Memory B cell (primary cell): ENCODE measurements around the gene GLYATL1B.
"Not testable (repeated sequence)": the region's sequence is repeated elsewhere in the genome, so short reads cannot be mapped to it uniquely, and the experiment has no call there.

Experiments
- ATAC-seq: fragments of 150-1000 bp; cut with Tn5 transposase; 2 replicates; pipeline ENCODE4 v1.10.0; 2021; ENCODE audit warnings: low read depth, mild to moderate bottlenecking, moderate library complexity
- DNase-seq, 2 donors: peaks; one replicate each; pipeline ENCODE4 v3.0.0; 2022; ENCODE audit warnings: low spot score in 2 of 2
- H3K27ac Mint-ChIP-seq: one replicate; pipeline ENCODE4 v1.8.0; 2022; ENCODE audit warnings: mild to moderate bottlenecking, moderate library complexity, mixed read lengths
- H3K27me3 Mint-ChIP-seq: one replicate; pipeline ENCODE4 v1.8.0; 2022; ENCODE audit warnings: mixed read lengths
- H3K36me3 Mint-ChIP-seq: one replicate; pipeline ENCODE4 v1.8.0; 2022; ENCODE audit warnings: mild to moderate bottlenecking, mixed read lengths
- H3K4me1 Mint-ChIP-seq: one replicate; pipeline ENCODE4 v1.8.0; 2022; ENCODE audit warnings: mixed read lengths
- H3K4me3 Mint-ChIP-seq: one replicate; pipeline ENCODE4 v1.8.0; 2022; ENCODE audit warnings: mild to moderate bottlenecking, moderate library complexity, mixed read lengths
- H3K9me3 Mint-ChIP-seq: one replicate; pipeline ENCODE4 v1.8.0; 2022; ENCODE audit warnings: mixed read lengths

GLYATL1B gene

DNA sequence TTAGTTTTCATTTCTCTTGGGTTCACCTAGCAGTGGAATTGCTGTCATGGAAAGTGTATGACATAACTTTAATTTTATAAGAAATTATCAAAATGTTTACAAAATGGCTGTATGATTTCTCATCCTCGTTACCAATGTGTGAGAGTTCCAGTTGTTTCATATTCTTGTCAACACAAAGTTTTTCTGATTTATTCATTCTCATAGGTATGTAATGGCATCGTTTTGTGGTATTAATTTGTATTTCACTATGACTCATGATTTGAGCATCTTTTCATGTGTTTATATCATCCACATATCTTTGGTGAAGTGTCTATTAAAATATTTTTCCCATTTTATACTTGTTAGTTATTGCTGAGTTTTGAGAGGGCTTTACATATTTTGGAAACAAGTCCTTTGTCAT lies 26.4 kb downstream of the GLYATL1B start:
- Mint-ChIP-seq H3K4me1 (peaks cover 25% of the 10 kb centered on the region), H3K27ac (no peak overlapping the region), H3K27me3 (no peaks in the 10 kb centered on the region), H3K4me3 (no peak overlapping the region), H3K9me3 (peaks cover 2% of the 10 kb centered on the region), H3K36me3 (peaks cover 22% of the 10 kb centered on the region)
- no peak for ATAC-seq
- no peak for DNase-seq

DNA sequence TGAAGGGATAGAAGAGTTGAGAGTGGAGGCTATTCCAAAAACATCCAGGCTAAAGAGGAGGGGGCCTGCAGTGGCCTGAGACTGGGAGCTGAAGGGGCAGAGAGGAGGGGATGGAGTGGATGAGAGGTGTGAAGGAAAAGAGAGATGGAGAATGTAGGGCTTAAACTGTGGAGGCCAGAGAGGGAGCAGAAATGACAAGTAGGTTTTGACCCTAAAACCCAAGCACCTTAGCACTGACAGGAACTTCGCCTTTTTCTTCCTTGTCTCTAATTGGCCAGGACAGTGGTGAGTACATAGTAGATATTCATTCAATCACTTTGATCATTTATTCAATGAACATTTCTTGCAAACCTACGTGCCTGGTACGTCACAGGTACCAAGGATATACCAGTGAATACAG lies 28.2 kb downstream of the GLYATL1B start:
- peaks cover 29% of the 10 kb centered on the region for H3K36me3 Mint-ChIP-seq
- H3K4me1 Mint-ChIP-seq, result peaks cover 7% of the 10 kb centered on the region
- DNase-seq (no peak), ATAC-seq (no peak)
- peak overlapping the region; percentile 21 for H3K27ac Mint-ChIP-seq
- no peak overlapping the region for H3K4me3 Mint-ChIP-seq
- peaks cover 3% of the 10 kb centered on the region for H3K9me3 Mint-ChIP-seq
- H3K27me3 Mint-ChIP-seq, result no peaks in the 10 kb centered on the region

DNA sequence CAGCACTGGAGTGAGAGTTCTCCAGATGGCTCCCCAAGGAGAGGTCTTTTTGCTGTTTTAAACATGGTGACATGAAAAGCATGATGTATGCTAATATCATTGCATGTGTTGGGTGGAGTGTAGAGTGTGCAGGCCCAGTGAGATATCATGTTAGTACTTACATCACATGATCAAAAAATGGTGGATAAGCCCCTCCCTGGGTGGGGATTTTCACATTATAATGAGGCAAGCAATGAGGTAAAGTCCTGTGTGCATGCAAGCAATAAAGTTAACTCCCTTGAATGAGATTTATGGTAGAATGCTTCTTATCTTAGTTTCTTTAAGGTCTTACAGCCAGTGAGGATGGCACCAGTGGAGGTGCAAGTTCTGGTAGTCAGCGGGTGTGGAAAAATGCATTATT lies 29.4 kb downstream of the GLYATL1B start:
- Mint-ChIP-seq H3K27ac (no peak overlapping the region), H3K4me1 (peaks cover 5% of the 10 kb centered on the region), H3K9me3 (peaks cover 3% of the 10 kb centered on the region), H3K27me3 (no peaks in the 10 kb centered on the region), H3K36me3 (peaks cover 30% of the 10 kb centered on the region), H3K4me3 (no peak overlapping the region)
- ATAC-seq (no peak), DNase-seq (no peak)

DNA sequence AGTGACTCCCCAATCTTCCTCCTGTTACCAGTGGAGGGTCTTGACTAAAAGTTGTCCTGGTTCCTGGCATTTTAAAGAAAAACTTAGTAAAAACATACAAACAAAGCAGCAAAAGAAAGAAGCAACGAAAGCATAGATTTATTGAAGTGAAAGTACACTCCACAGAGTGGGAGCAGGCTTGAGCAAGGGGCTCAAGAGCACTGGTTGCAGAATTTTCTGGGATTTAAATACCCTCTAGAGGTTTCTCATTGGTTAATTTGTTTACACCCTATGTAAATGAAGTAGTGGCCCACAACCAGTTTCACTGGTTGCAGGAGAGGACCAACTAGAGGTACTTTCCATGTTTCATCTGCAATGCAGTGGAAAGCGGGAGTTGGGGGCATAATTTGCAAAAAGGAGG lies 31.7 kb downstream of the GLYATL1B start:
- ATAC-seq, result no peak
- H3K27me3 Mint-ChIP-seq, result no peaks in the 10 kb centered on the region
- H3K27ac Mint-ChIP-seq, result no peak overlapping the region
- DNase-seq, result no peak
- H3K4me1 Mint-ChIP-seq, result peaks cover 3% of the 10 kb centered on the region
- H3K4me3 Mint-ChIP-seq, result no peak overlapping the region
- H3K9me3 Mint-ChIP-seq, result peaks cover 5% of the 10 kb centered on the region
- H3K36me3 Mint-ChIP-seq, result peaks cover 33% of the 10 kb centered on the region

DNA sequence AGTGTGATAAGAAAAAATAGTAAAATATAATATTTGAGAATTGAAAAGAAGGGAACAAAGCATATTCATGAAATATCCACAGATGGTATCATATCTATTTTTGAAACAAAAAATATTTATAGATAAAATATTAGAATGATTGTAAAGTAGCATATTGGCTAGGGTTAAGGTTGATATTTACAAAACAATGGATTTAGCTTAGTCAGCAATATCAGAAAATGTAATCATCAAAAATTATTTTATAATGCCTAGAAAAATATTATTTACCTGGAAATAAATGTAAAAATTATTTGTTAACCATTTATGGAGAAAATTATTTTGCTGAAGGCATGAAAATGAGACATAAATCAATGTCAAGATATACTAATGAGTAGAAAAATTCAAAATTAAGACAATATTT lies 33.7 kb downstream of the GLYATL1B start:
- ATAC-seq (no peak), DNase-seq (no peak)
- Mint-ChIP-seq H3K27me3 (no peaks in the 10 kb centered on the region), H3K4me3 (no peak overlapping the region), H3K9me3 (peaks cover 4% of the 10 kb centered on the region), H3K36me3 (peaks cover 27% of the 10 kb centered on the region), H3K4me1 (no peaks in the 10 kb centered on the region), H3K27ac (no peak overlapping the region)

DNA sequence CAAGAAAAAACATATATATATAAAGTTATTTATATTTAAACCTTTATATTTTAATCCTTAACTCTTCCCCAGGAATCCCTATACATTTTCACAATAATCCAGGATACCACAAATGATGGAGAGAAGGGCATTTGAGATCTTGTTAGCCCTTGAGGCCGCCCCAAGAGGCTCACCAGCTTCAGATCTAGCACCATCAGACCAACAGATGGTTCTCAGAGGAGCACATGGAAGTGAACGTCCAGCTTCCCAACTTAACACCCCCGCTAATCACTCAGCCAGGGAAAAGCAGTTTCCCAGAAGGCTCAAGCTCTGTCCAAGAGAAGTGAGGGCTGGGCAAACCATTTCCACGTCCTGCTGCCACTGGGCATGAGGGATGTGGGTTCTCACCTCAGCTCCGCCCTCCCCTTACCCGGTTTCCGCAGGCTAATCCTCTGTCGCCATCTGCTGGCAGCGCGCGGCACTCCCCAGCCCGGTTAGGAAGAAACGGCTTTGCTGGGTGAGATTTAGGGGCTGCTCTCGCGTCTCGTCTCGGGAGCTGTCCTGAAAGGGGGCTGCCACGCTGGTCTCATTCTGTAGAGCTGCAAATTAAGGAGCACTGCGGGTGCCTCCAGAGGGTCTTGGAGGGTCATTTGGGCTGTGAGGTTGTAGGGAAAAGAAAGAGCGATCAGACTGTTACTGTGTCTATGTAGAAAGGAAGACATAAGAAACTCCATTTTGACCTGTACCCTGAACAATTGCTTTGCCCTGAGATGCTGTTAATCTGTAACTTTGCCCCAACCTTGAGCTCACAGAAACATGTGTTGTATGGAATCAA lies 49.7 kb downstream of the GLYATL1B start:
- Mint-ChIP-seq H3K4me1 (peaks cover 4% of the 10 kb centered on the region), H3K27ac (peak overlapping the region; percentile 20), H3K27me3 (no peaks in the 10 kb centered on the region)

DNA sequence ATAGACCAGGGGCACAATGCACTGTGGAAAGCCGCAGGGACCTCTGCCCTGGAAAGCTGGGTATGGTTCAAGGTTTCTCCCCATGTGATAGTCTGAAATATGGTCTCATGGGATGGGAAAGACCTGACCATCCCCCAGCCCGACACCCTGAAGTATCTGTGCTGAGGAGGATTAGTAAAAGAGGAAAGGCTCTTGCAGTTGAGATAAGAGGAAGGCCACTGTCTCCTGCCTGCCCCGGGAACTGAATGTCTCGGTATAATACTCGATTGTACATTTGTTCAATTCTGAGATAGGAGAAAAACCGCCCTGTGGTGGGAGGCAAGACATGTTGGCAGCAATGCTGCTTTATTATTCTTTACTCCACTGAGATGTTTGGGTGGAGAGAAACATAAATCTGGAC lies 50.4 kb downstream of the GLYATL1B start:
- DNase-seq, ATAC-seq, H3K4me1 Mint-ChIP-seq, H3K27me3 Mint-ChIP-seq, H3K27ac Mint-ChIP-seq, H3K4me3 Mint-ChIP-seq, H3K9me3 Mint-ChIP-seq: not testable (repeated sequence)
- H3K36me3 Mint-ChIP-seq, result peaks cover 23% of the 10 kb centered on the region

More for the DNA sequence above, 49.7 kb downstream of the GLYATL1B start:
- H3K4me3 Mint-ChIP-seq, result peak overlapping the region; percentile 18
- ATAC-seq, result peak; percentile 99
- peak; percentile 87 to 96 for DNase-seq
- peaks cover 7% of the 10 kb centered on the region for H3K9me3 Mint-ChIP-seq
- H3K36me3 Mint-ChIP-seq, result peaks cover 27% of the 10 kb centered on the region

DNA sequence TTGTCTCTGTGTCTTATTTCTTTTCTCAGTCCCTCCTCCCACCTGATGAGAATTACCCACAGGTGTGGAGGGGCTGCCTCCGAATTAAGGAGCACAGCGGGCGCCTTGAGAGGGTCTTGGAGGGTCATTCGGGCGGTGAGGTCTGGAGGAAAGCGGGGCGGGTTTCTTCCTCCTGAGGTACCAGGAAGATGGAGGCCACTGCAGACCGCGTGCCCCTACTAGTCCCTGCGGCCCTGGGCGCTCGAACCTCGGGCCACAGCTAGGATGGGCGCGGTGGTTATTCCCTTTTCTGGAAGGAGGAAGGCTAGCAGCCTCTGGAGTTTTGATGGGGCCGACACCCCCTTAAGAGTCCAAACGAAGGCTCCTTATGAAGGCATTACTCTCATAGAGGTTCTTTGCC lies 51.1 kb downstream of the GLYATL1B start:
- Mint-ChIP-seq H3K27ac (no peak overlapping the region), H3K4me1 (peaks cover 16% of the 10 kb centered on the region), H3K9me3 (peaks cover 6% of the 10 kb centered on the region), H3K27me3 (no peaks in the 10 kb centered on the region), H3K36me3 (peaks cover 22% of the 10 kb centered on the region), H3K4me3 (no peak overlapping the region)
- no peak for DNase-seq
- ATAC-seq, result no peak

DNA sequence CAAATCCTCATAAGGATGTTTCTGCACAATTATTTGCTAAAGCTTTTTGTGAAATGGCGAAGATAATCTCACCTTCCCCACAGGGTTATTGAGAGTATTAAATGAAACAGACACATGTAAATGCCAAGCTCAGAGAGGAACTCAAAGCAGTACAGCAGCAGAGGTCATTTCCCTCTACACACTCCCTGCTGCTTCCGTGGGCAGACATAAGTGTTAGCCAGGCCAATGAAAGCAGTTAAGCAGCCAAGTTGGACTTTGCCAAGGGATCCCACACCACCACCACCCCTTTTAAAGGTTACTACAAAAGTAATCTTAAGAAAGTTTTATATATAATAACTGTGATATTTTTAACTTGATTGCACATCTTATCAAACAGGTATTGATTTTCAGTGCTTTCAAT lies 52.5 kb downstream of the GLYATL1B start:
- peaks cover 27% of the 10 kb centered on the region for H3K4me1 Mint-ChIP-seq
- no peak overlapping the region for H3K4me3 Mint-ChIP-seq
- H3K27me3 Mint-ChIP-seq, result no peaks in the 10 kb centered on the region
- no peaks in the 10 kb centered on the region for H3K9me3 Mint-ChIP-seq
- peak overlapping the region; percentile 16 for H3K27ac Mint-ChIP-seq
- ATAC-seq (no peak), DNase-seq (no peak)
- peaks cover 9% of the 10 kb centered on the region for H3K36me3 Mint-ChIP-seq

DNA sequence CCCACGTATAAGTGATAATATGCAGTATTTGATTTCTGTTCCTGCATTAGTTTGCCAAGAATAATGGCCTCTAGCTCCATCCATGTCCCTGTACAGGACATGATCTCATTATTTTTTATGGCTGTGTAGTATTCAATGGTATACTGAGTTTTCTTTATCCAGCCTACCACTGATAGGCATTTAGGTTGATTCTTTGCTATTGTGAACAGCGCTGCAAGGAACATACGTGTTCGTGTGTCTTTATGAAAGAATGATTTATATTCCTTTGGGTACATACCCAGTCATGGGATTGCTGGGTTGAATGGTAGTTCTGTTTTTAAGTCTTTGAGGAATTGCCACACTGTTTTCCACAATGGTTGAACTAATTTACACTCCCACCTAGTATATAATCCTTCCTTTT lies 55.1 kb downstream of the GLYATL1B start:
- Mint-ChIP-seq H3K27ac (peak overlapping the region; percentile 97), H3K4me1 (peaks cover 43% of the 10 kb centered on the region), H3K4me3 (no peak overlapping the region), H3K9me3 (no peaks in the 10 kb centered on the region), H3K27me3 (no peaks in the 10 kb centered on the region), H3K36me3 (peaks cover 5% of the 10 kb centered on the region)
- ATAC-seq, result no peak
- DNase-seq, result no peak

DNA sequence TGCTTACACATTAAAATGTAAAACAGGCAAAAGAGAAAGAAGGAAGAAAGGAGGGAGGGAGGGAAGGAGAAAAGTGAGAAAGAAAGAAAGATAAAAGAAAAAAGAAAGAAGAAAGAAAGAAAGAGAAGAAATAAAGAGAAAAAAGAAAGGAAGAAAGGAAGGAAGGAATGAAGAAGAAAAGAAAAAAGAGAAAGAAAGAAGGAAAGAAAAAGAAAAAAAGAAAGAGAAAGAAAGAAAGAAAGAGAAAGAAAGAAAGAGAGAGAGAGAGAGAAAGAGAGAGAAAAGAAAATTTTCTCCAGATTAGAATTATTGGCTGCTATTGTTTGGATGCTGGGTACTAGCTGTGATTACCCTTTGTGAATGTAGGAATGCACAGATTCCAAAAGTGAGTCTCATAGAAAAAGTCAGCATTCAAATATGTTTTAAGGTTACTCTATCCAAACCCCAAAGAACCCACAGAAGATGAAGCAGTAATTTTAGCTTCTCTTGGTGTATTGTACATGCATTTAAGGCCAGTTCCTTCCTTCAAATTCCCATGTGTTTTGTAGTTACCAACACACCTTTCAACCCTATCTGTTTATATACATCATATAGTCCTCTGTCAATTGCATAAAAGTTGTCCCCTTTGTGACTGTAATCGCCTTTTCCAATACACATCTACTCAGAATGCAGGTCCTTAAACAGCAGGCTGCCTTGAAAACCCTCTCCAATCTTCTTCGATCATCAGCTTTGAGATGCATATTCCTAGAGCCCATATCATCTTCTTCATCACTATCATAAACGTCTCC lies 55.8 kb downstream of the GLYATL1B start:
- Mint-ChIP-seq H3K27me3 (no peaks in the 10 kb centered on the region), H3K27ac (peak overlapping the region; percentile 97), H3K4me1 (peaks cover 43% of the 10 kb centered on the region), H3K36me3 (peaks cover 5% of the 10 kb centered on the region), H3K9me3 (no peaks in the 10 kb centered on the region), H3K4me3 (peak overlapping the region; percentile 99)
- ATAC-seq (peak; percentile 1), DNase-seq (no peak)

DNA sequence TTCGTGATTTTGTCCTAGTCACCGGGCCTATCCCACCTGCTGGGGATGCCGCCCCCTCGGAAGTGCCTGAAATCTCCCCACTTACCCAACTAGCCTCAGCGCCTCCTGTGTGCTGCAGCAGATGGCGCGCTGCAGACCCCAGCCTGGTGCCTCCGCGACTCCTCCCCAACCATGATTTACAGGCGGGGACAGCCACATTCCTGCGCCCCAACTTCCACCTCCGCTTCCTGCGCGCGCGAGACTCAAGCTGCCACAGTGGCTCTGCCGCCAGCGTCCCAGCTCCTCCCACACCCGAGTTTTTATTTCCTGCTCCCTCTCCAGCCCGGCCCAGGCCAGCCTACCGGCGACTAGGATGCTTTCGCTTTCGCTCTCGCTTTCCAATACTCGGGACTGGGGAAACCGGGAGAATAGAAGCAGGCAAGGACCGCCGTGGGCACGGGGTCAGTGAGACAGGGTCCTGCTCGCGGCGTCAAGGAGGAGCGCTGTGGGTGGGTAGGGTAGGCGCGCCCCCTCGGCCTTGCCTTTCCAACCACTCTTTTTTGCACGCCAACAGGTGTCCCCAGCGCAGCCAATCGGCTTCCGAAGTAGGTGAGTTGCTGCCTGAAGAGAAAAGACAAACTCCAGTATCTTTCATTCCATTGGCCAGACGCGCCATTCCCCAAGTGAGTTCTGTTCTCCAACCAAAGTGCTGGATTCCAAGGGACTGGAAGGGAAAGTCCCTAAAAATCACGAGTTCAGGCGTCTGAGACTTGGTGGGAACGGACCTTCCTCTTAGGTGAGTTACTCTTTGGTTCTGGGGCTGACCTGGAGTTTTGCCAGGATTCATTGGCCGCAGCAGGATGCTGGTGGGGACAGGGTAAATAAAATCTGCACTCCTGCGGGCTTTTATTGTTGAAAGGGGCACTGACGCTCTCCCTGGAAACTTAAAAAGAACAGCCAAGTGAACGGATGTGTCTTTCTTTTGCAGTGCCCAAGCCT lies 56.7 kb downstream of the GLYATL1B start, which contains the start of gene FAM111A:
Gene FAM111A, plus strand, starts transcription at position 327 of the 978 bp plus-strand sequence. CDS start 6,017 bp downstream, outside the sequence.
- peak within 1 kb of the TSS; percentile 99 for H3K4me3 Mint-ChIP-seq
- H3K27me3 Mint-ChIP-seq, result no peaks in the 10 kb centered on the region
- ATAC-seq, result peak; percentile 71
- H3K27ac Mint-ChIP-seq, result peak within 1 kb of the TSS; percentile 97
- H3K36me3 Mint-ChIP-seq, result peaks cover 1% of the 10 kb centered on the region
- no peaks in the 10 kb centered on the region for H3K9me3 Mint-ChIP-seq
- H3K4me1 Mint-ChIP-seq, result peaks cover 51% of the 10 kb centered on the region
- DNase-seq, result peak; percentile 61 to 76

DNA sequence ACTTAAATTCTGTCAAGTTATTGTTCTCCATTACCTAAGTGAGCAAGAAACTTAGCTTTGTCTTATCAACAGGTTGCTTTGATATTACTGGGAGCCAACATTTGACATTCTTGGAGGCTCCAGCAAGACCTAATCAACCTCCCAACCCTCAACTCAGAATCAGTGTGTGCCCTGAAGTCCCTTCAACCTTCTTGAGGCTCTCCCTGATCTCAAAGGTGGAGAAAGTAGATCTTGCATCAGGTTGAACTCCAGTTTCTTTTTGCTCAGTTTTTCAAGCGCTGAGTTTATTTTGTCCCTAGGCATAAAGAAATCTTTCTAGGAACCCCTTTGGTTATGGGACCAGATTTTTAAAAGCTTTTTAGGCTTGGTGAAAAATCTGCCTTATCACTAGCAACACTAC lies 58.0 kb downstream of the GLYATL1B start:
- peak overlapping the region; percentile 99 for H3K4me3 Mint-ChIP-seq

More for the DNA sequence above, 58.0 kb downstream of the GLYATL1B start:
- Mint-ChIP-seq H3K4me1 (peaks cover 63% of the 10 kb centered on the region), H3K9me3 (no peaks in the 10 kb centered on the region), H3K27me3 (no peaks in the 10 kb centered on the region), H3K36me3 (no peaks in the 10 kb centered on the region), H3K27ac (peak overlapping the region; percentile 97)
- no peak for ATAC-seq
- DNase-seq, result no peak
